CD4-positive, alpha-beta T cell treated with Interleukin-6 at 100 ng/mL for 8 hours (primary cell): ENCODE results near the gene HOXA5.
A peak's percentile ranks its signal among the peaks of the same experiment; 100 is the strongest.

Experiments
- DNase-seq: peaks from one replicate; pipeline ENCODE4 v3.0.0-alpha.2; 2020; ENCODE audit warnings: mixed read lengths, low spot score

The HOXA5 gene

DNA sequence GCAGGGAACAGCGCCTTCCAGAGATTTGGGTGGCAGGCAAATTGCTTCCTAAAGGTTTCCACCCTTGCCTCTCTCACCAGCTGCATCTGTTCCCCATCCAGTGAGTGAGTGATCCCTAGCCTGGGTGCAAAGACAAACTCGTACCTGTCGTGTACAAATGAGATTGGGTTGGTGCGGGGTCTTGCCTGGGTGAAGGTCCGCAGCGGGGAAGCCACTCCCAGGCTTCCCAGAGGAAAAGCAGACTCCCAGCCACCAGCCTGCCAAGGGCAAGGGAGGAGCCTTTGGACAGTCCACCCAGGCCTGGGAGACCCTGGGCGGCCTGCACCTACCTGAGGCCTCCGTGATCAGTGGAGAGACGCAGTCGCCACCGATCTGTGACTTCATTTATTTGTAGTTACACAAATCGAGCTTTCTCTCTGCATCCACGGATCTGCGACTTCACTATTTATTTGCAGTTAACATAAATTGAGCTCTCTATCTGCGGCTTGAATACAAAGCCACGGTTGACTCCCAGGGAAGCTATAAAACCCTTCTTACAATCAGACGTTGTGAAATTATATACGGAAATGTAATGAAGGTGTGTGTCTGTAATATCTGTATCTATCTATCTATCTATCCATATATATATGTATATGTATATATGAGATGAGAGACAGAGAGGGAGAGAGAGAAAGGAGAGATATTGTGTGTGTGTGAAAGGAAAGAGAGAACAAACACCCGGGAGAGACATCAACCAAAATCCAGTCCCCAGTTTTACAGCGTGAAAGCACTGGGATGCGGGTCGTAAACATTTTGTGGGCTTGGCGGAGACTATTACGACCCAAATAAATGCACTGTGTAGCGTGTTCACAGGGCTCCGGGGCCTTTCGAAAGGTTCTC, 16.0 kb upstream of the HOXA5 start:
- DNase-seq: no peak

DNA sequence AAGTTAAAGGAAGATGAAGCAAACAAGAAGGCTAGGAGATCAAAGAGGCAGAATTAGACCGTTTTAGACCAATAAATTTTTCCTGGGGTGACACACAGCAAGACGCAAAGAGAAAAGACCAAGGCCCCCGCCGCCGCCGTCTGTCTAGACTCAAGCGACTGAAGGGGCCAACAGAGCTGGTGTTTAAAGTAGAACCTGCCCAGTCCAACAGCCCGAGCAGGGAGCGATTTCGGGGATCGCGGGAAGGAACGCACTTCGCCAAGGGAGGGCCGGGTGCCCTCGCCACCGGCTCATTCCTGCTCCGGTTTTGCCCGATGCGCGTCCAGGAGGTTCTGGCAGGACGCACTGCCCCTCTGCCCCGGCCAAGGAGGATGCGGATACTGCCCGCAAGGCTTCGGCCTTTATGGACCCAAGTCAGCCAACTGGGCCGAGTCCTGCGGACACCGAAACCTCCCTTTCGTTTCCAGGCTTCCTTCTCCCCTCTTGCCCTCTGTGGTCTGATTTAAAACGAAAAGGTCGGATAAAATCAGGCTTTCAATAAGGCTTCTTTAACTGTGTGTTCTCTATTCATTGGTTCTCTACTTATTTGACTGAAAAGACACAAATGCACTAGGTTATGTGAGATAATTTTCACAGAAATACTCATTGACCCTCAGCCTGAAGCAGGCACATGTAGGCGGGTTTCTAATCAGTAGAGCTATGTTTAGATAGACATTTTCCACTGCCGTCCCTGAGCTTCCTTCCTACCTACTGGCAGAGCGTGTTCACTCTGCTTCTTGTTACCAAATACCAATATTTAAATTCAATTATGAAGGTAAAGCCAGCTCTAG, 15.2 kb upstream of the HOXA5 start:
- no peak for DNase-seq

DNA sequence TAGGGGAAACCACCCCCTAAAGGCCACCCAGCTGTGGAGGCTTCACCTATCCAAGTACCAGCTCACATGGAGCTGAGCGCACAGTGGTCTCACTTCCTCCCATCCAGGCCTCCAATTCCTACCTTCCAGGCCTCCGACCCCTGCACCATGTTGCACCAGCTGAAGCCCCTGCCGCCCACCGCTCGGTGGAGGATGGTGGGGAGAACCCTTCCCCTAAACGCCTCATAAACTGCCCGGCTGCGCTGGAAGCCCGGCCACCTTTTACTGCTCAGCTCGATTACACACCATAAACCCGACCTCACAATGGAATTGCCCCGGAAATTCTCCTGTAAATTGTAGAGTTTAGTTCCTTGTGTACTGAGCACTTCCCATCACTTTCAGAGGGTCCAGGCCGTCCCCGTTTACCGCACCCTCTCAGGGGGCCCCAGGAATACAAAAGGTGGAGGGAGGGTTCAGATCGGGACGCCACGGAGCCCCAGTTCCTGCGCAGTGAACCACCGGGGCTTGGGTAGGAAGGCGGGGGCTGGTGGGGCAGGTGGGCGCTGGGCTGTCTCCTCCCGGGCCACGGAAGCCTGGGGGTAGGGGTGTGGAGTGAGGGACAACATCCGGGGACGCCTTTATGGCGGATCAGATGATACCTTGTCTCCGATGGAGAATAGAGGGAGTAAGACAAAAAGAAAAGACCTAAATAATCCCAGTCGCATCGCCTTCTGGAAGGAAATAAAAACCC, 14.4 kb upstream of the HOXA5 start:
- DNase-seq: no peak

DNA sequence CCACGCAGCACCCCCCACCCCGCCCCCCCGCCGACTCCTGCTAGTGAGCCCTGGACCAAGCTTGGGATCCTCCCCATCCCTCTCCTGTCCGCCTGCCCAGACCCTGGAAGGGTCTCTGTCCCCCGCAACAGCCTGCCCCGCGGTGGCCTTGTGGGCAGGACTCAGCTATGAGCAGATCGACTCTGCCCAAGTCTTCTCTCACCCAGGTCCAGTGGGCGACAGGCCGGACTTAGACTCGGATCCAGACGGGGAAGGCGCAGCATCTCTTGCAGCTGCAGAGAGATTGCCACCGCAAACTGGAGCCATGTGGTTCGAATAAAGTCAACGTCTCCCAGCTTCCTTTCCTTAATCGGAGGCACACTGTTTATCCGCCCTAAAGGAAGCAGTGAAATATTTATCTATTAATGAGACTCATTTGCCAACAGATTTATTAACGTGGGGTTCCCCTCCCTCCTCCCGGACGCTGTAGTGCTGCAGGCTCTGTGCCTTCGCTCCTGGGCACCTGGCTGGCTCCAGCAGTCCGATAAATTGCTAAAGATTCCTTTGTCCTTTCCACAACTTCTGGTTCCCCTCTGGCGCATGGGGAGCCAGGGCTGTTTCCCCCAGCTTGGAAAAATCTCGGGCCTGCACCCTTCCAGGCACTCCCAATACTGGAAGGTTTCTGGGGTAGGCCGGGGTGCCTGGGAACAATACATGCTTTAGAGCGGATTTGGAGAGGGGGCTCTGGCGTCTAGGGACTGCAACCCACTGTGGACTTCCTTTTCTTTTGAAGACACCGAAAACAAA, 13.6 kb upstream of the HOXA5 start:
- DNase-seq: no peak

DNA sequence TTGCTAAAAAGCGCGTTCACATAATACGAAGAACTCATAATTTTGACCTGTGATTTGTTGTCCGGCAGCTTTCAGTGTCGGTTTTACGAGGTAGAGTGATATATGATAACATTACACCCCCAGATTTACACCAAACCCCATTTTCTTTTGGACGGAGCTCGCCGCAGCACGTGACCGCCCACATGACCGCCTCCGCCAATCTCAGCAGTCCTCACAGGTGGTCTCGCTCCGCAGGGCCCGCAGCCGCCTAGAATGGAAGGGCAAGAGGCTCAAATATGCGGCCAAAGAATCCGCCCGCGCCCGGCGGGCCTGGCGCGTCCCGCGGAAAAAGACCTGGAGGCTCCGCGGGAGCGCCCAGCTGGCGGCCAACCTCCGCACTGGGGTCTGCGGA, 13.0 kb upstream of the HOXA5 start, which contains the start of gene HOXA7:
Gene HOXA7, minus strand, starts transcription at position 168 of the 391 bp plus-strand sequence. Its CDS starts 130 bp downstream, at position 38.
- no peak for DNase-seq

DNA sequence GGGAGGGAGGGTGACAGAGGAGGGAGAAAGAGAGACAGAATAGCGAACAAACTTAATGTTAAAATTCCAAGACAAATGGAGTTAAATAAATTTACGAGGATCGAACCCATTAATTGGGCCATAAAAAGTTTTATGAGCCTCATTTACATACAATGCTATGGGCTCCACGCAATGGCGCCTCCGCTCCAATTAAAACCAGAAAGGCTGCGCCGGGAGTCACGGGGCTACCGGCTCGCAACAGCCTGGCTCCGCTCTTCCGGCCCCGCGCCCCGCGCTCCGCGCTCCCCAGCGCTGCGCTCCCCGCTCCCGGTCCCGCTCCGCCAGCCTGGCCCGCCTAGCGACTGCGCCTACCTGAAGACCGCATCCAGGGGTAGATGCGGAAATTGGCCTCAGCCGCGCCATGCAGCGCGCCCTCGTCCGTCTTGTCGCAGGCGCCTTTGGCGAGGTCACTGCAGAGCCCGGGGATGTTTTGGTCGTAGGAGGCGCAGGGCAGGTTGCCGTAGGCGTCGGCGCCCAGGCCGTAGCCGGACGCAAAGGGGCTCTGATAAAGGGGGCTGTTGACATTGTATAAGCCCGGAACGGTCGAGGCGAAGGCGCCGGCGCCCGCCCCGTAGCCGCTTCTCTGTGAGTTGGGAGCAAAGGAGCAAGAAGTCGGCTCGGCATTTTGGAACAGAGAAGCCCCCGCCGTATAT, 12.5 kb upstream of the HOXA5 start:
- DNase-seq: no peak

DNA sequence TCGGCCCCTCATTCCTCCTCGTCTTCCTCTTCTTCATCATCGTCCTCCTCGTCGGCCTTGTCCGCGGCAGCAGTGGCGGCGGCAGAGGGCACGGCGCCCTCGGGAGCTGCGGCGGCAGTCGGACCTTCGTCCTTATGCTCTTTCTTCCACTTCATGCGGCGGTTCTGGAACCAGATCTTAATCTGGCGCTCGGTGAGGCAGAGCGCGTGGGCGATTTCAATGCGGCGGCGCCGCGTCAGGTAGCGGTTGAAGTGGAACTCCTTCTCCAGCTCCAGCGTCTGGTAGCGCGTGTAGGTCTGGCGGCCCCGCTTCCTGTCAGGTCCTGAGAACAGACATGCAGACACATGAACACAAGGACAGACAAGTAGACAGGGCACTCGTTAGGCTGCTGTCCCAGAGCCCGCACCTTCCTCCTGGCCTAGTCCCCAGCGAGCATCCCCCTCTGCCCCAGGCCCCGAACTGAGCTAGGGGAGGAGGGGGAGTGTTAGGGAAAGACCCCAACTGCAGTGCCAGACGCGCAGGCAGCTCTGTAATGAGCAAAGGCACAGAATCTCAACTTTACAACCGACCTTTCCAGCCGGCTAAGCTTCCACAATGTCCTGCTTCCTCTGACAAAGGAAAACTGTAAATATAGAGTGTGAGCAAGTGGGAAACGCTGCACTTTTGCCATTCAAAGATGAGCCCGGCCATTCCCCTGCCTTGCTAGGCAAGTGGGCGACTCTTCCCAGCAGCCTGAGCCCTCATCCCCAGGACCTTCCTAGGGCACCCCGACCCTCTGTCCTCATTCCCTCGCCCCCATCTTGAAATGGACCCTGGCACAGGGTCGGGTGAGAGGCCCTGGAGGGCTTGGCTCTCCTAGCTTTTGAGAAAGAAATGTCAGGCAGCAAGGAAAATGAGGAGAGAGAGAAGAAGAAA, 11.7 kb upstream of the HOXA5 start:
- no peak for DNase-seq

DNA sequence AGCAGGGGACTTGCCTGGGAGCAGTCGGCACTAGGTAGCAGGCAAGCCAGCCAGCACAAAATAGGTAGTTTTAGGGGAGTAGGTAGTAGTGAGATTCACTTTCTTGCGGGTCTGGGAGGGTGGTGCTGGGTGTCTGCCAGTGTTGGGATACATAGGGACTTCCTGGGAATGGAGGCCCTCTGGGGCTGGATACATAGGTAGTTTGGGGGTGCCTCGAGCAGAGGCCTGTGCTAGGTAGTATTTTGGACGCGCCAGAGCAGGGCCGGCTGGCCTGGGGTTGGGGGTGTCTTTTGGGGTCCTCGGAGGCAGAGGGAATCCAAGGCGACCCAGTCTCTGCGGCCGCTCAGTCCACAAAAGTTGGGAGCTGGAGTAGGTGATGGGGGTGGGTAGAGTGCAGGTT, 10.9 kb upstream of the HOXA5 start:
- DNase-seq: no peak

DNA sequence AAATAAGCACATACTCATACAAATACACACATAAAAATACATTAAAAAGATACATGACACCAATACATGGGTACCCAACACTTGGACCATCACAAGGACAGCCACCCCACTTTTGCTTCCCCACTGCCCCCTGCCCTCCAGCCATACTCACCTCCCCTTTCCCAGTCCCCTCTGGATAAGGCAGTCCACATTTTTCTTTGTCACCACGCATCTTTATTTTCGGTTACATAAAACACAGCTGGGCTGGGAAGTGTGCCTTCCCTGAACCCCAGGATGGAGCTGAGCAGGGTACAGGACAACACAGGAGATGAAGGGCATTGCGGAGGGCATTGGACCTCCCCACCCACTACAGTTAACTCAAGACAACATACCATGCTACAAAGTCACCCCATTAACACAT, 10.0 kb upstream of the HOXA5 start:
- no peak for DNase-seq

DNA sequence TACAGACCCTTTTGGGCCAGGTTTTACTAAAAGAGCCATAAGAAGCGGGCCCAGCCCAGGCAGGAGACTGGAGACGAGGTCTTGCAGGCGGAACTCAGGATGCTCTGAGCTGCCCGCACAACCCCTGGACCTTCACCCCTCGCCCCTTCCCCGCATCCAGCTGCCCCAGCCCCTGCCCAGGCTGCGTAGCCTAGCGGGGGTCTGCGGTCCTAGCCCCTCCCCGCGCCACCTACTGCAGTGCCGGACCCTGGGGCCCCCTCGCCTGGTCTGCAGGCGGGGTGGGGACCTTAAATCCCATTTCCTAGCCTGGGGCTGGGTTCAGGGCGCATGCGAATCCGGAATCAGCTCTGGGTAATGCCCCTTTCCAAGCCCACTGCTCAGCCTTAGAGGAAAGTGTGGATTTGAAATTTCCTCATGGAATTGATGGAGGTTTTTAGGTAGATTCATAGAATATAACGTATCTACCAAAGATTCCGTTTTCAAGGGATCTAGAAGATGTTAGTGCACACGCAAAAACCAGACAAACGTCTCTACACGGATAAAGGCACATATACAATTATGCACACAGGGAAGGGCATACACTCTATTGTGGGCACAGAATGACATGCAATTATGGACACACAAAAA, 9.4 kb upstream of the HOXA5 start:
- no peak for DNase-seq

DNA sequence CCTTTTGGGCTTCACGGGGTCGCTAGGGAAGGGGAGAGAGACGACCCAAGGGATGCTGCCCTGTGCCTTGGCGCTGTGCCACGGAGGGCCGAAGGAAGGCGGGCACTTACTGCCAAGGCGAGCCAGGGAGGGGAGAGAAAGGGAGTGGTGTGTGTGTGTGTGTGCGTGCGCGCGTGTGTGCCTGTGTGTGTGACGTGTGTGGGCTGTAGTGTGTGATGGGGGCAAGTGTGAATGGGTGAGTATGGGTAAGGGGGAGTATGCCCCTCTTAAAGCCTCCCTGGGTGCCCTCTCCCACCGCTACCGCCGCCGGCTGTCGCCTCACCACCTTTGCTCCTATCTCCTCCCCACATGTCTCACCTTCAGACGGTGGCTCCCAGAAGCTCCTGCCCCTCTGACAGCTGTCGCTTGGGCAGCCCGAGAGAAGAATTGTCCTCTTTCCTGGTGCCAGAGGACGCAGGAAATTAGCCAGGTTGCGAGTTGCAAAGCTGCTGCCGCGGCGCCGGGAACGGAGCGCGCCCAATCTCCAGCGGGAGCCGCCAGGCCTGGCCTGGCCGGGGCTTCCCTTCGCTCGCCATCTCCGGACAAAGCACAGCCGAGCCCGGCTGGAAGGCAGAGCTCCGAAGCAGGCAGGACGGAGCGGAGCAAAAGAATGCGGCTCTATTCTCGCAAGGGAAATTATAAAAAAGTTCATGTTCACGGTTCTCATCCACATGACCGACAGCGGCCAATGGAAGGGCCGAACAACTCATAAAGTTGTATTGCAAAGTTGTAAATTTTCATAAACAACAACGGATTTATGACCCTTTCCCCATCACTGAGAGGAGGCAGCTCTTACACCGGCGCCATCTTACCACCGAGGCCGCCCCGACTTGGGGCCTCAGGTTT, 8.7 kb upstream of the HOXA5 start, which contains the start of gene HOXA3:
Gene HOXA3, minus strand, starts transcription at position 653 of the 885 bp plus-strand sequence. CDS start 41,943 bp downstream, outside the sequence.
- DNase-seq: no peak

DNA sequence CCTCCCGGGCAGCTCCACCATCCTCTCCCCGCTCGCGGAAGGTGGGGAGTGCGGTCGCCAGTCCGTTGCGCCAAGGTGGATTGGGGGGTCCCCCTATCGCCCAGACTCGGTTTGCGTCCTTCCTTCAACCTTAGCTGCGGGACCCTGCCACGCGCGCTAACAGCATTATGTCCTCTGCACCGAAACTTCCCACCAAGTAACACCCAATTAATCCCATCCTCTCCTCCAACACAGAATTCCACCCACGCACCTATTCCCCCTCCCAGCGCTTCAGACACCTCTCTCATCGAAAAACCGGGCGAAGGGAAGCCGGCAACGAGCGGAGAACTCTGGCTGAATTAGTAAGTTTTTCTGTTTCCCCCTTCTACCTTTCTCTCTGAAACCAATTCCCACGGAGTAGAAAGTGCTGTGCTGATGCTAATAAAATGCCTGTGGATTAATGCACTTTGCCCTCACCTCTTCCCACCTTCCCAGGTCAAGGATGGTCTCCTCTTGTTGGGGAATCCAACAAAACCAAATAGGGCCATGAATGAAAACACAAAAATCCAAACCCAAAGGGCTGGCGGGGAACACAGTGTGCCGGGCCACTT, 8.0 kb upstream of the HOXA5 start:
- no peak for DNase-seq

DNA sequence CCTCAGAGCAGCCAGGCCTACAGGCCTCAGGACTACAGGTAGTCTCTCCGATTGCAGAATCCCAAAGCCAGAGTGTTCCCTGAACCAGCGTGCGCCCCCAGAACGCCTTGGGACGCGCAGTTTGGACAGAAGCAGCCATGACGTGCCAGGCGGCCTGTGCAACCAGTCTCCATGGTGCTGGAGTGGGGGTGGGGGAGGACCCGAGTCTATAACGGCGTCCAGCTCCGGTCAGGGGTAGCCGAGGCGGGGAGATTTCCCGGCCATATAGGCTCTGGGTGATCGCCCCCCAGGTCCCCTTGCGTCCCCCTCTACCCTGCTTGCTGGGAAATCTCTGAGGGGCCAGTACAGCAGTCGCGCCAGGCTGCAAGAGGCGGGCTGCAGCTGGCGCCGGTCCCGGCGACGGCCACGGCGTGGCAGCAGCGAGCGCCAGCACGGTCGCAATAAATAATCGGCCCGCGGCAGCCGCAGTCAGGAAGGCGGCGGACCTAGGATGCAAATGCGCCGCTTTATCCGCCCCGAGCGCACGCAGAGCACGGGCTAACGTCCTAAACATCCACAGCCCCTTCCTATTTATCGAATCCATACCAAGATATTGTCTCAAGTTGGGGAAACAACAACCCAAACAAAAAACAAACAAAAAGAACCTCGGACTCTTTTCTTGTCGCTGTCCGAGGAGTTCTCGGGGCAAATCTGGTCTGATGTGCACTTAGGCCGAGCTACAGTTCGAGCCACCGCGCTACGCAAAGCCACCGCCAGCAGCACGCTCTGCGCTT, 7.3 kb upstream of the HOXA5 start:
- peak; percentile 56 for DNase-seq

DNA sequence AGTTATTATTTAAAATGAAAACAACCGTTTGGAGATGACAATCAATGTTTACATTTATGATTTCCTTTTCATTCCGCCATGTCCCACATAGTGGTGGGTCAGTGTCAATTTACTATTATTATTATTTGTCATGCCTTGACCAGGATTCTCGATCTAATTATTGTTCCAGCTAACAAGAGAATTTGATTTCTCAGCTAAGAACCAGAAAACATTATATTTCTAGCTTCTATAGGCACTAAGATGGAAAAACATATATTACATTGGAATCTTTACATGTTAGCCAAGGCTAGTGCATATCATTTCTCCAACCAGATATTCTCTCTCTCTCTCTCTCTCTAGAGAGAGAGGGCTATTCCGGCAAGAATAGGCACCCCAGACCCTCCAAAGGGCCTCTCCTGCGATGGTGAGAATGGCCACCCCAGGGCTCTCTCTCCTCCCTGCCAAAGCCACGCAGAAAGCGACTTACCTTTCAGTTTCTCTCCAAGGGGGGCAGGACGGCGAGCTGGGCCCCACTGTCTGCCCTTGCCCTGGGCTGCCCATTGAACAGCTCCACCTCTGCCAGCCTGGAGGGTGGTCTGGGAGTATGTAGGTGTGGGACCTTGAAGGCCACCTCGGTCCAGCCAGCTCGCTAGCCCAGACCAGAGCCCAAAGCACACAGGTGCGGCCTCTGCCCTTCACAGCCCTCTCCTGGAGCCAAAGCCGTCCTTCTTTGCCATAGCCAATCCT, 6.5 kb upstream of the HOXA5 start:
- no peak for DNase-seq

DNA sequence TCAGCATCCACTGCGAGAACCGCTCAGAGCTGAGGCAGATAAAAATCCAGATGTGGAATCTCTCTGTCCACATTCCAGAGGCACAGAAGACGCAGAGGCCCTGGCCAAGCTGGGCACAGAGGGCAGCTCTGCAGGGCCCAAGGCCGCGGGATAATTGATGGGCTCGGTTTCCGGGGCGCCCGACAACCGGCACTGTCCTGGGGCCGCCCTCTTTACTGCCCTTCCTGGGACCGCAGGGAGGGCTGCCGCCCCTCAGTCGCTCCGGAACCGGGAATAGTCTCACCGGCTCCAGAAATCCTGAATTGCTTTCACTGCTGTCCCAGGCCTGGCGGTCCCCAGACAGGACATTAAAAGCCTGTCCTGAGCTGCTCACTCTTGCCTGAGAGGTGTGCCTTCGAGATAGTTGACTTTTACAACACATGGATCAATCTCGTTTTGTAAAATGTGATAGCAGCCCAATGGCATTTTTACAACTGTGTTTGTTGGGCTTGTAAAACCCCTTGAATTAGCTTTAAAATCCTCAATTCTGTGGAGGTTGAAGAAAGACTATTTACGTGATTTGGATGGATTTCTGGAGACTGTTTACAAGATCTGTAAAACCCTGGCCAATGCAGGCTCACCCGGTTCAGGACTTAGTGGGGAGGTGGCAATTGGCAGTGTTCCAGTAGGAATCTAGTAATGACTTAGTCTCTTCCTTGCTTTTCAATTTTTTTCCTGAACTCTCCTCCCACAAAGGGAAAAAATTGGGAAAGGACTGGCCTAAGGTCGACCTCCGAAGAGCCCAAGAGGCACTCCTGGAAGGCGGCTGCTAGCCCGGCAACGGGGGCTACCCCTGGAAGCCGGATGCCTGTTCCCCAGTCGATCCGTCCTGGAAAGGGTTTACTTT, 5.5 kb upstream of the HOXA5 start:
- DNase-seq: no peak
